GM18502 (cell line): ENCODE data around the gene KCNQ1.
A peak's percentile ranks its signal among the peaks of the same experiment; 100 is the strongest.

ENCODE experiments used
- ATAC-seq: cut with Tn5 transposase; IDR thresholded peaks from one replicate; pipeline ENCODE4 v1.9.1; 2021; ENCODE audit warnings: mild to moderate bottlenecking; ENCODE audit not compliant: unreplicated experiment, poor library complexity

KCNQ1 gene

DNA sequence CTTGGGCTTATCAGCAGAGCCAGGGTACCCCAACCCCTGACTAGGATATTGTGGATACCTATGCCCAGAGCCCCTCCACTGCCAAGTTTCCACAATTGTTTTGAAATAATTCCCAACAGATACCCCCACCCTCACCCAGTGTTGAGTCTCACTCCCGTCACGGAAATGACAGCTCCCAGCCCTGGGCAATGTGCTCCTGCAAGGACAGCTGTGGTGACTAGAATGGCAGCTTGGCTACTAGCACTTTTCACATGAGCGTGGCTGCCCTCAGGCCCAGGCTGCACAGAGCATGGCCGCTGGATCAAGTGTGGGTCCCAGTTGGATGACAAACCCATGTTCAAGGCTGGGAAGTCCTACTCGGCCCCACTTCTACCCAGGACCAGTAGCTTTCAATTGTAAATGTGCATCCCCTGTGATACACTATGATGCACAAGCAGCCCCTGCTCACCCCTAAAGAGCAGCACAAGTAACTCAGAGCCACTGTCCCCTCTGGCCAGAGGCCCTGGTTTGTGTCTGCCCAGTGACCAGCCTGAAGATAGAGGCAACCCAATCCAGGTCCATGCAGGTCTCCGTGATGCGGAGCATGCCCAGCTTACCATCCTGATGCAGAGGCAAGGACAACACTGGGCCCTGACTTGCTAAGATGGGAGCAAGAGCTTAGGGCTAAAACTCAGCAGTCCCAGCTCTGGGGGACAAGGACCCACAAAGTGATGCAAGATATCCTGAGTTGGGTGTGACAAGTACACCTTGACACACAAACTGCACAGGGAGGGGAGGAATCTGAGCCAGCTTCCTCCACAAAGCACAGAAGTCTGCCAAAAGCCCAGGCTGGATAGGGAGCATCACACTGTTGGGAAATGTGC is 241.8 kb downstream of the KCNQ1 start:
- no peak for ATAC-seq

DNA sequence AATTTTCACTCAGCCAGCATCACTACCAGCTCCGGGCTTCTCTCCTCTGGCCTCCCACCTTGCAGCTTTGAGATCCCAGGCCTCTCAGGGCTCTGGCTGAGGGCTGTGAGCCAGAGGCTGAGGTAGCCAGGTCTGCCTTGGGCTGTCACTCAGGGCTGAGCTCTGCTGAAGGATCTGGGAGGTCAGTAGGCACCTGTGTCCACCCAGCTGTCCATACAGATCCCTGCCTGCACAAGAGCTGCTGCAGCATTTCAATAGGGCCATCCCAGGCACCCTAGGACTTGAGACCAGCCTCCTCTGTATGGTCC is 242.4 kb downstream of the KCNQ1 start:
- ATAC-seq, result no peak

DNA sequence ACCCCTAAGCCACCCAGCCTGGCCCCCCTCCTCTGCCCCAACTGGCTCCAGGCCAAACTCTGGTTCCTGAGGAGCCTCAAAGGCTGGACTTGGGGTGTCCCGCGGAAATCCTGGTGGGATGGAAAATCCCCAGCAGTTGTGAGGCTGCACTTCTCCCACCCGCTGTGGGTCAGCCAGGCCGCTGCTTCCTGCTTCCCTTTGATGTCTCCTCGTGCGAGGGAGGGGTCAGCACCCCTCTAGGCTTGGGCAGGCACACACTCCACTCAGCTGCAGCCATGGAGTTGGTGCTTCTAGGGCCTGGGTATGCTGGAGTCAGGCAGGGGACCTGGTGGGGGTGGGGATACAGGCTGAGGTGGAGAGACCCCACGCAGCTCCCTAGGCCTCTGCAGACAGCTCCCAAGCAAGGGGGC is 243.0 kb downstream of the KCNQ1 start:
- no peak for ATAC-seq

DNA sequence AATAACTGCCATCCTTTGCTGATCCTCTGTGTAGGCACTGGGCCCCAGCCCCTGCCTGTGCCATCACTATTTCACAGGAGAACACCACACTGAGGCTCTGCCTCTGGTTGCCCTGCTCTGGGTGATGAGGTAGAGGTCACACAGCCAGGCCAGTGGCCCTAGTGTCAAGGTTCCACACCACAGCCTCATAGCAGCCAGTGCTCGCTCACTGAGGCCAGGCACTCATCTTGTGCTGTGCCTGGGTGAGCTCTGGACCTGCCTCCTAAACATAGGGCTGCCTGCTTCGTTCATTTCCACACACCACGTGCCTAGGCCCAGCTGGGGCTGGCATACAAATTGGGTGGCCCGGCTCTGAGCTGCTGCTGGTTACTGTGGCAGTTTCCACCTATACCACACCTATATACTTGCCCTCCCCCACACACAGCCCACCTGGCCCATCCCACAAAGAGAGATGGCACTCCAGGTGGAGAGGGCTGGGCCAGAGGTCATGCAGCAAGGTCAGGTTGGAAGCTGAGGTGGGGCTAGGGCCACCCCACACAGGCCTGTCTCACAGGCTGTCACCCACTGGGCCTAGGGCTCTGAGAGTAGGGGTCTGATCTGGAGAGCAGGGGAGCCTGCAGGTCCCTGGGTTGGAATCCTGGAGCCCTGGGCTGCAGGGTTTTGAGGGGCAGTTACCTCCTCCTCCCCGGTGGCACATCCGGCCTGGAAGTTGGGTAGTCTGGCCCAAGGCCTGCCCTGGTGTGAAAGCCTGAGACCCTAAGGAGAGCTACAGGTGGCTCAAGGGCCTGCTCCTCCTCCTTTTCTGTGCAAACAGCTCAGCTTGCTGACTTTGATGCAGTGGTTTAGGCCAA is 243.8 kb downstream of the KCNQ1 start:
- ATAC-seq, result no peak

DNA sequence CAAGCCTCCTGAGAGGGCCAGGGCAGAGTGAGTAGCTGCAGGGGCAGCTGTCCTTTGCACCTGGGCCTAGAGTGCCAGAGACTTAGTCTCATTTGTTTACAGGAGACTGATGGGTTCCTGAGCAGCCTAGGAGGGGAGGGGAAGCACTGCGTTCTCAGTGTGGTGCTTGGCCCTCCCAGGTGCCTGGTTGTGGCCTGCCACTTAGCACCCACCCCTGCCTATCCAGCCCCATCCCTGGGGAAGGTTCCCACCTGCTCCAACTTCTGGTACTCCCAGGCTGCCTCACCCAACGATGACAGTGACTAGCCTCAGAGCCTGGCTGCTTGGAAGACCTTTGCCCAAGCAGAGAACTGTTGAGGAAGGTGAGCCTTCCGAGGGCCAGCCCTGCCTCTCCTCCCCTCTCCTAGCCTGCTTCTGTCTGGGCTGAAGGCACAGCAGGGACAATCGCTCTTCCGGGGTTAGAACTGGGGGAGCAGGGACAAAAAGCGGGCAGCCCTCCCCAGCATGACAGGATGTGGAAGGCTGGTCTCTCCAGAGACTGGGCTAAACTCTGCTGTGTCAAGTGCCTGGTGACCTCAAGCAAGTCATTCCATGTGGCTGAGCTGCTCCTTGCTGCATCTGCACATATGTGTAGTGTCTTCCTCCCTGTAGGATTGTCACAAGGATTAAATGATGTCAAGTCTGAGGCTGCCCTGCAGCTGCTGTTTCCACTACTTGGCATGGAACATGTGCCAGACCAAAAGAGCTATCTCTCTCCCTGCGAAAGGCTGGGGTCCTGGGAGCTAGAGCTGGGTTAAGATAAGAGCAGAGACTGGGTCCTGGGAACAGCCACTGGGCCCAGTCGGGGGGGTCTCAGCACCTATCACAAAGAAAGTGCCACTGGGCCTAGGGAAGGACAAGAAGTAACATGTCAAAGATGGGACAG is 245.1 kb downstream of the KCNQ1 start:
- ATAC-seq, result no peak

DNA sequence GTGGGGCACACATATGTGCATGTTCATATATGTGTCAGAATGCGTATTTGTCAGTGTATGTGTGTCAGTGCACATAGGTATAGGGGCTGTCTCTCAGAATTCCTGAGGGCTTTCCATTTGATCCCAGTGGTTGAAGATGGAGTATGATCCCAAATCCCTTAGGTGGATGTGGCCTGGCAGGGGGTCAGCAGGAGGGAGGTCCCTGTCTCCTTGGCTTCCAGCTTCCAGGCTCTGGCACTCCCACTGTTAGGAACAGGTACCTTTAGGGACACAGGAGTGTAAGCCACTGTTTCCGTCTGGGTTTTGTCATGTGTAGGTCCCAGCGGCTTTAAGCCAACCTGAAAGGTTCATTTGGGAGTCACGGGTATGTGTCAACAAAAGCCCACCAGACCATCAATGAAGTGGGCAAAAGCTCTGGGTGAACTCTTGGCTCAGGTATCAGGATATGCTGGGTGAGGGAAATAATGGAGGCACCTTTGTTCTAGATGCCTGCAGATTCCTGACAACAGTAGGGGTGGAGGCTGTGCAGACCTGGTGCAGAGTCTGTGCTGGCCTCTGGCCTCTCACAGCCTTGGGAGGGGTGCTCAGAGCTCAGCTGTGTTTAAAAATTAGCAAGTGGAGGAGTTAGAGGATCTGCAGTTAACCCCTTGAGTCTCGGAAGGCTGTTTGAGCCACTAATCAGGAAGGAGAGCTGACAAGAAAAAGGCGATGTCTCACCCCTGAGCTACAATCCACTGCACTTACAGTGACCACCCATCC is 246.0 kb downstream of the KCNQ1 start:
- no peak for ATAC-seq

DNA sequence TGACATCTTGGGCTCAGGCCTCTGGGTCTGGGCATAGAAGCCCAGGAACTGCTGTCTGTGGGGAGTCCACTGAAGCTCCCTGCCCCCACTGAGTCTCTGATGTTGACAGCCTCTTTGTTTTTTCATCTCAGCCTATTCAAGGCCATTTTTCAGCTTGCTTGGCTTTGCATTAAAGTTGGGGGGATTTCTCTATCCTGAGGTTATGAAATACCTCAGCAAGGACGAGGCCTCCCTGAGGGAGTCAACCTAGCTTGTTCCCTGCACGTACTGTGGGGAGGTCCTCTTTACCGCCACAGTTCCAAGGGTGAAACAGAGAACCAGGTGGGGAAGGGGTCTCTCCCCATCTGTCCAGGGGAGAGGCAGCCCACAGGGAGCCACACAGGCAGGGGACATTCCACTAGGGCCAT is 246.6 kb downstream of the KCNQ1 start:
- no peak for ATAC-seq

DNA sequence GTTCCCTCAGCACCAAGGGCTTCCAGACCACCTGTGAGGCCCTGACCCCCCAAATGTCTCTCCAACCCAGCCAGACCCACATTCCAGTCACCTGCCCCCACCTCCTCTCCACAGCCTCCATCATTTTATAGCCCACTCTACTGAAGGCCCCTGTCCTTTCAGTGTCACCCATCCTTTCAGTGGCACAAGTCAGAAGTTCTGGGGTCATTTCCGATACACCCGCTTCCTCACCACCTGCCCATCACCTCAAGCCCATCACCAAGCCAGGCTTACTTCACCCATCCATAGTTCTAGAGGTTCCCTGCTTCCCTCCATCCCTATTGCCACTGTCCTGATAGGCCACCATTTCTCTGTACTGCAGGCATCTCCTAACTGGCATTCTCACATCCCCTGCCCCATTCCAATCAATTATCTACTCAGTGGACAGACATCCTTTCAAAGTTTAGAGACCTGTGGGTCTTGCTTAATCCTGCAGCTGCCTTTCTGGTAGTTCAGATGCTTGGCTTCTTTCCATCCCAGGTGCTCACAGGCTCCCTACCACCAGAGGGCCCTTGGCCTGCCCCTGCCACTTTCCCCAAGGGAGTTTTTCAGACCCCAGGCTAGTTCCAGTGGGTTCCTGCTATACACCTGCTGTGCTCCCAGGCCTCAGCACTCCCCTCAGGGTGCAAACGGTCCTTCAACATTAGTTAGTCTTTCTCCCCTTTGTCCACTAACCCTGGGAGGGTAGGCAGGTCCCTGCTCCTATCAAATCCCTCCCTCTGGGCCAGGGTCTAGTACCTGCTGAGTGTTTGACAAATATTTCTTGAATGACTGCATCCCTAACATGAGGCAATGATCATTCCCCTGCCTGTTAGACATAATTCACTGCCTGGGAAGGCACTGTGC is 247.4 kb downstream of the KCNQ1 start:
- no peak for ATAC-seq

DNA sequence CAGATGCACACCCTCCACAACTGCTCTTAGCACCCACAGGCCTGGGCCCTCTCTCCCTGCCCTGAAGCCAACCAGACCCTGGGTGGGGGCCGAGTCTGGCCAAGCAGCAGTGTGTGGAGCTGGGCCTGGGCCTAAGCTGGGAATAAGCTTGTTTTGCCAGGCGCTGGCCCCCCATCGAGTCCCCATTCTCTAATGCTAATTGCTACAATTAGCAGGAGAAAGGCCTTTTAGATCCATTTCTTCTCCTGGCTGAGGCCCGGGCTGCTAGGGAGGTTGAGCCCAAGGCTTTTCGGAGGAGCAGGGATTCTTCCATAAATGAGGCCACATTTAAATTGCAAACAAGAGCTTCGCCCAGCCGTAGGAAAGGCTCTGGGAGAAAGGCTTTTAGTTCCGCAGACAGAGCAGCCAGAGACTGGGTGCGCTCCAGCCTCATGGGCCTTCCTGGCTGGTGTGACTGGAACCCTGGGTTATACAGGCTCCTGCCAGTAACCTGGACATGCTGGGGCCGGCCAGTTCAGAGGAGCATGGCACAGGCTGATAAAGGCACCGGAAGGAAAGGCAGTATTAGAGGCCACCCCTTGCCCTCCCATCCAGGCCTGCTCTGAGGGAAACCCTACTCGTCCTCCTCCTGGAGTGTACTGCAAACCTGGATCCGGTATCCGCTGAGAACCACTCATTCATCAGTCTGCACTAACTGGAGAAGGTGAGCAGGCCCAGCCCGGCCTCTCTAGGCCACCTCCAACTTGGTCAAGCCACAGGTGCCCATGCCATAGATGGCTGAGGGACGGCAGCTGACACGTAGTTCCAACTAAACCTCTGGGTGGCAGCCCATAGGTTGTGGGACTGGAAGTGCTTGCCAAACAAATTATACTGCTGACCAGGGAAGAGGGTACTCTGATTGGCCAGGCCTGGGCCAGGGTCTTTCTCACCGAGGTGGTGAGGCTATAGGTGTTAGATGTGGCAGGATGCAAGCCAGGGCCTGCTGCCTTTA is 248.8 kb downstream of the KCNQ1 start:
- no peak for ATAC-seq

DNA sequence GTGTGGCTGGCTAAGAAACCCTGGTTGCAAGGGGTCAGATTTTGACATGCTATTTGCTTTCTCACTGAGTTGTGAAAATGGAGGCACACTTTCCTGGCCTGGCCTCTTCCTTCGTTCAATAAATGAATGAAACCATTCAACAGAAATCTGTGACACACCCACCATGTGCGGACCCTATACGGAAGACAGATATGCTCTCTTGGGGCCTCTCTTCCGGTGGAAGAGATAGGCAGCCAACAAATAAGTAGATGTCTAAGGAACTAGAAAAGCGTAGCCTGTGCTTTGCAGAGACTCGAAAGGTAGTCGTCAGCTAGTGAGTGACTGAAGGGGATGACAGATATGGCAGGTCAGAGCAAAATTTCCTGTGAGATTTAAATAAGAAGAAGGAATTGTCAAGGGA is 249.7 kb downstream of the KCNQ1 start:
- ATAC-seq, result no peak

DNA sequence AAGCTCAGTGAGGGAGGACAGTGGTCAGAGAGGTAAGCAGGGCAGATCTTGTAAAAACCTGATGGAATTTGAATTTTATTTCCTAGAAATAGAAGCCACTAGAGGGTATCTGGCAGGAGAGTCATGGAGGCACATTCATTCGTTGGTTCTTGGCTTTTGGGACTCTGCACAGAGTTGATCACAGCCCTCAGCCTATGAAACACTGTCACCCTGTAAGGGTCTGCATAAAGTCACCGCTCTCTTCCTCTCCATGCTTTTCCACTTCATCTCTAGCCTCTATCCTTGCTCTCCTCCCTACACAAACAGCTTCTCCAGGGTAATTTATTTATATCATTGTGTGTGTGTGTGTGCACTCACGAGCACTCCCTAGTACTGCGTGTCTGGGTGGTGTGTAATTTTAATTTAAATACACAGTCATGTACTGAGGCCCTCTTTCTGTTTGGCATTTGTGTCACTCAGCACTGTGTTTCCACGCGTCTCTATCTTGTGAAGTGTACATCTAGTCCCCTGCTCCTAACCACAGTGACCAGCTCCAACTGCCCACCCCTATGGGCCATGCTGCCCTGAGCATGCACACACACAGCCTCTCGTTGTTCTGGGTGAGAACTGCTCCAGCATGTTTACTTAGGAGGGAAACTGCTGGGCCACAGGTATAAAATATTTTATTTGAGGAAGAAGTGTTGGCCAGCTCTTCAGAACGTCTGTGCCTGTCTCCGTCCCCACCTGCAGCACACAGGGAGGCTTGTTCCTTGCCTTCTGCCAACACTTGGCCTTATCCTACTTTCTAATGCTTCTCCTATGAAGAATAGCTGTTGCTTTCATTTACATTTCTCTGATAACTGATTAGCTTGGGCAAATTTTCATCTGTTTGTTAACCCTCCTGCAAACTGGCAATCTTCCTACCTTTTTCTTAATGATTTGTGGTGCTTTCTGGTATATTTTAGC is 250.5 kb downstream of the KCNQ1 start:
- ATAC-seq, result no peak

DNA sequence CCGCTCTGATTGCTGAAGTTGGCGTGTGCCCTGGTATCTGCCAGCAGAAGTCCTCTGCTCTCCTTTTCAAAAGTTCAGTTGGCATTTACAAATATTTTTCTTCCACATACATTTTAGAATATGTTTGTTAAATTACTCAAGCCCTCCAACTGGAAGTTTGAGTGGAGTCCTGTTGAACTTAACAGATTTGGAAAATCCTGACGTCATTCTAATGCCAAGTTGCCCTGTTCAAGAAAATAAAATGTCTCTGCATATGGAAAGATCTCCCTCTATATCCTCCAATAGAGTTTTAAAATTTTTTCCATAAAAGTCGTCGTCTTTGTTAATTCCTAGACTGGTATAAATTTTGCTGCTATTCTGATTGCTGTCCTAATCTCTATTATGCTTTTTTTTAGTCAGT is 251.6 kb downstream of the KCNQ1 start:
- ATAC-seq, result no peak

DNA sequence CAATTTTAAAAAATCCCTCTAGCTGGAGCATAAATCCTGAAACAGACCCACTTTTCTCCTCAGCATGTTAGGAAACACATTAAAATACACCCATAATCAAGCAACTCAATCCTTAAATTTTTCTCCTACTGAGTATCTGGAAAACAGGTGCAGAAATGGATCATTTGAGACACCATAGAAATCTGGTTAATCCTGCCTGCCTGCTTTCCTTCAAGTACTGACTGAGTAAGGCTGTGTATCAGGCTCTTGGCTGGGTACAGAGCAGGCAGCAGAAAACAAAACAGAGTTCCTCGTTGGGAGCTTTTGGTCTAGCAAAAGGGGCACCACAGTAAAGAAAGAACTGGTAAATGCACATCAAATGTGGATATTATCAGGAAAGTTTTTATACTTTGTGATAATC is 253.1 kb downstream of the KCNQ1 start:
- no peak for ATAC-seq

DNA sequence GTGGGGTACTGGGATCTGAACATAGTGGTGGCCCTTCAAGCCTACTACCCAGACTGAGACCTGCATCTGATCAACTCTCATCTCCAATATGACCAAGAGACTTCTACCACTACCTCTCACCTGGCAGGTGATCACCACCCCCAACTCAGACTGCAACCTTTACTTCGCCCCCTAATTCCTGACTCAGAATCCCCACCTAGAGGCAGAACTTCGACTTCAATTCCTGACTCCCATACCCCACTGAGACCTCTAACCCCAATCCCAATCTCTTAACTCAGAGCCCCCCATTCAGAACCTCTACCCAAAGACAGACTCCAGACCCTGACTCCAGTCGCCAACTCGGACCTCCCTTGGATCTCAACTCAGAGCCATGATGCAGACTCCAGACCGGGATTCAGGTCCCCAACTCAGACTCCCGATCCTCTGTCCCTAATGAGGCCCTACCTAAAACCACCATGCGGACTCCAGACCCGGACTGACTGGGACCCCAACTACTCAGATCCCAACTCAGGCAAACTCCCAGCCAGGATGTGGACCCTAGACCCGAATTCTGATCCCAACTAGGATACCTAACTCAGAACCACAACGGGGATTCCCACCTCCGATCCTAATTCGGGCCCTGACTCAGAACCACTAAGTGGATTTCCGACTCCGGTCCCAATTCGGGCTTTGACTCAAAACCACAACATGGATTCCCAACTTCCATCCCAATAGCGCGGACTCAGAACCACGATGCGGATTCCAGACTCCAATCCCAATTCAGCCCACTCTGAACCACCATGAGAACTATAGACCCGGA is 253.8 kb downstream of the KCNQ1 start:
- no peak for ATAC-seq

DNA sequence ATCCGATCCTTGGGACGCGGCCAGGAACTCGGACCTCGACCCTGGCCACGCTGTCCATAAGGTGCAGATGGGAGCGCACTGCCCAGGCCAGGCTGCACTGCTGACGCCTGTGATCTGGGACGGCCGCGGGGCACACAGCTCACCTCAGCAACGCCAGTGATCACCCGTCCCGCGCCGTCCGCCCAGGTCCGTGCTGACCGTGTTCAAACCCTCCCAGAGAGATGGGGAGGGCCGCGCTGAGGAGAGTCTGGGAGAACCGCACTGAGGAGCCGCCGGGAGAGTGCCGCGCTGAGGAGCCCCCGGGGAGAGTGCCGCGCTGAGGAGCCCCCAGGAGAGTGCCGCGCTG is 254.3 kb downstream of the KCNQ1 start:
- peak; percentile 2 for ATAC-seq
